Motor neuron (in vitro differentiated cells): Measurements from ENCODE around the gene NPLOC4. TPM values are rescaled to one million over a fixed set of nuclear protein-coding genes. Genes with fewer than 3 reads are reported as not detected.

Experiments
- ATAC-seq, 8 experiments: fragments of 200-7000 bp; cut with Tn5 transposase; replicated peaks in 6 of 8; 2 replicates each; pipeline ENCODE4 v1.8.0; 2021; ENCODE audit warnings: mild to moderate bottlenecking in 8 of 8, moderate library complexity in 8 of 8
- H3K27ac ChIP-seq, 2 donors: fragments of 250-450 bp; sonication (Bioruptor Pico); 2 replicates each; pipeline ENCODE4 v1.9.0; 2021; ENCODE audit warnings: antibody characterized with exemption in 2 of 2, mild to moderate bottlenecking in 2 of 2, moderate library complexity in 1 of 2
- H3K4me1 ChIP-seq, 2 donors: fragments of 250-450 bp; sonication (Bioruptor Pico); replicated peaks in 1 of 2; 2 replicates each; pipeline ENCODE4 v1.6.1; 2021; ENCODE audit warnings: antibody characterized with exemption in 2 of 2, mild to moderate bottlenecking in 2 of 2, moderate library complexity in 1 of 2
- H3K4me3 ChIP-seq, 5 donors: fragments of 250-450 bp; sonication (Bioruptor Pico); 2 replicates each; pipeline ENCODE4 v1.9.0; 2021; ENCODE audit warnings: antibody characterized with exemption in 5 of 5, mild to moderate bottlenecking in 5 of 5, moderate library complexity in 4 of 5
- WGBS, 10 experiments: fragments of 450-650 bp; shearing (Covaris generic); methylation state at CpG; one replicate each; pipeline ENCODE4 v1.0.0; 2022; 5-methylcytosine and 5-hydroxymethylcytosine counted together
- in situ Hi-C, 9 experiments: fragments of 400-800 bp; cut with MboI; loops; one replicate each; pipeline ENCODE4 v1.15.0; 2021; ENCODE audit warnings: low sequenced_read_pairs in 9 of 9, low pct_unique_long_range_greater_than_20kb in 2 of 9; ENCODE audit not compliant: unreplicated experiment in 9 of 9
- total RNA-seq, 8 experiments: library from RNA; unstranded; fragments of 300-600 nt; gene quantifications; 2 replicates each; pipeline versions ENCODE4 v1.2.3 to v1.2.4, GENCODE V29; 2022

NPLOC4 gene
- total RNA-seq, 8 experiments from 2014 or later: 19.3 to 78.3 (median 41.8) TPM

DNA sequence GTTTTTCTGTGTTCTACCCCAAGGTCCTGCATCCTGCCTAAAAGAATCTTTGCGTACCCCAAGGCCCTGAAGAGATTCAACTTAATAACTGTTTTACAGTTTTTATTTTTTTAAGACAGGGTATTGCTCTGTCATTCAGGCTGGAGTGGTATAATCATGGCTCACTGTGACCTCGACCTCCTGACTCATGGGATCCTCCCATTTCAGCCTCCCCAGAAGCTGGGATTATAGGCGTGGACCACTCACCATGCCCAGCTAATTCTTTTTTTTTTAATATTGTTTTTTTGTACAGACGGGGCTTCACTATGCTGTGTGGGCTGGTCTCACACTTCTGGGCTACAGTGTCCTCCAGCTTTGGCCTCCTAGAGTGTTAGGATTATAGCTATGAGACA lies 75.4 kb downstream of the NPLOC4 start:
- in situ Hi-C loops: no loop called here
- 55 to 100% (median 92%) methylated on average over 1 to 4 of the region's 4 CpGs; no CpG with 5 or more reads in 1 of the 10 experiments for WGBS, 10 experiments
- no peak overlapping the region for H3K4me3 ChIP-seq
- no peaks in the 10 kb centered on the region for H3K4me1 ChIP-seq
- ATAC-seq: peak in 1 of 8 experiments; percentile 30
- H3K27ac ChIP-seq: no peak overlapping the region

- H3K27ac ChIP-seq: no peak overlapping the region
- peak in 6 of 8 experiments; percentile 45 to 75 (median 66) for ATAC-seq
- no peak overlapping the region for H3K4me3 ChIP-seq
- peaks cover 4 to 5% of the 10 kb centered on the region in 2 donors for H3K4me1 ChIP-seq
- in situ Hi-C loops: no loop called here
- whole genome bisulfite sequencing, 10 experiments: 84 to 89% (median 87%) methylated on average over 4 to 11 of the region's 27 CpGs; no CpG with 5 or more reads in 6 of the 10 experiments
Measured at GRCh38 chr17:81558941-81559806, 77.7 kb downstream of the NPLOC4 start.

- H3K27ac ChIP-seq: no peak overlapping the region
- in situ Hi-C loops: no loop called here
- ATAC-seq: no peak
- peaks cover 13 to 14% of the 10 kb centered on the region in 2 donors for H3K4me1 ChIP-seq
- WGBS, 10 experiments: 95% methylated on average over 11 of the region's 12 CpGs; no CpG with 5 or more reads in 9 of the 10 experiments
- H3K4me3 ChIP-seq: no peak overlapping the region
Measured at GRCh38 chr17:81558115-81558468, 78.8 kb downstream of the NPLOC4 start.

GRCh38 chr17:81557276-81558114 lies 79.4 kb downstream of the NPLOC4 start:
- no peak overlapping the region for H3K4me3 ChIP-seq
- H3K4me1 ChIP-seq: peaks cover 13 to 14% of the 10 kb centered on the region in 2 donors
- 87 to 100% (median 95%) methylated on average over 1 to 13 of the region's 21 CpGs; no CpG with 5 or more reads in 1 of the 10 experiments for WGBS, 10 experiments
- ATAC-seq: no peak
- in situ Hi-C loops: no loop called here
- H3K27ac ChIP-seq: no peak overlapping the region

GRCh38 chr17:81556863-81557262 lies 80.0 kb downstream of the NPLOC4 start:
- Histone ChIP-seq H3K4me1 (peaks cover 13 to 14% of the 10 kb centered on the region in 2 donors), H3K4me3 (no peak overlapping the region), H3K27ac (no peak overlapping the region)
- no peak for ATAC-seq
- WGBS, 10 experiments: 89 to 100% (median 97%) methylated on average over 1 to 6 of the region's 6 CpGs; no CpG with 5 or more reads in 7 of the 10 experiments
- in situ Hi-C loops: no loop called here

GRCh38 chr17:81556175-81556691 lies 80.7 kb downstream of the NPLOC4 start:
- ATAC-seq: no peak
- in situ Hi-C loops: no loop called here
- Histone ChIP-seq H3K27ac (no peak overlapping the region), H3K4me1 (peaks cover 13 to 16% of the 10 kb centered on the region in 2 donors), H3K4me3 (no peak overlapping the region)
- WGBS, 10 experiments: 100% methylated on average over 1 to 5 of the region's 9 CpGs; no CpG with 5 or more reads in 7 of the 10 experiments

GRCh38 chr17:81553616-81554181 lies 83.2 kb downstream of the NPLOC4 start:
- Histone ChIP-seq H3K4me1 (peaks cover 19 to 23% of the 10 kb centered on the region in 2 donors), H3K4me3 (peak overlapping the region; percentile 71 to 100 (median 92)), H3K27ac (peak overlapping the region; percentile 88 to 94)
- in situ Hi-C loops: no loop called here
- peak; percentile 8 to 67 (median 43) for ATAC-seq
- 9 to 93% (median 28%) methylated on average over 2 to 12 of the region's 24 CpGs; no CpG with 5 or more reads in 2 of the 10 experiments for WGBS, 10 experiments

DNA sequence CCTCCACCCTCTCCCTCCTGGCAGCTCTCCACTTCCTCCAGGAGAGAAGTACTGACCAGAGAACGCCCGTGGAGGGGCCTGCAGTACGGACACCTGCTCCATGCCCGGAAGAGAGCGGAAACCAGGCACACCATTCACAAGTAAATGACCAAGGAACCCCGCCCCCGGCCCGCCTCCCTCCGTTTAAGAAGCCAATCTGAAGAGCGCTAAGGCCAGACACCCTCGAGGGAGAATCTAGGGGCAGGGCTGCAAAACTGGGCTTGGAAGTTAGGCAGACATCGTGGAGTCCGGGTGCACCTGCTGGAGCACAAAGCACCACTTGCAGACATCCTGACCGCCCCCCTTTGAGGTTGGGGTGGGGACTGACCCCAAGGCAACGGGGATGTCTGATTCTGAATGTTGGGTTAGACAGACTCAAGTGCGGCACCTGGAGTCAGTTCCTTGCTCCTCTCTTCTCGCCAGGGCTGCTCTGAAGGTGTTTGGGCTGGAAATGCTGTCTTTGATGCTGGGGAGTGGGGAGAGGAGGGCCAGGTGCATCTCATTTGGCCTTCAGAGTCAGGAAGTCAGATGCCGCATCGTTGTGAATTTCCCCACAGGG lies 83.8 kb downstream of the NPLOC4 start:
- in situ Hi-C loops: no loop called here

GRCh38 chr17:81552244-81553017 lies 84.5 kb downstream of the NPLOC4 start, which contains the start of gene FAAP100:
FAAP100 (minus strand) TSS chr17:81552353; CDS start chr17:81552330, 23 bp downstream.
- in situ Hi-C loops: no loop called here
- Histone ChIP-seq H3K27ac (peak within 1 kb of the TSS; percentile 88 to 94), H3K4me3 (peak within 1 kb of the TSS; percentile 71 to 100 (median 92)), H3K4me1 (peaks cover 19 to 23% of the 10 kb centered on the region in 2 donors)
- peak; percentile 59 to 69 (median 60) for ATAC-seq
- 0% methylated on average over 6 to 12 of the region's 85 CpGs; no CpG with 5 or more reads in 7 of the 10 experiments for WGBS, 10 experiments

More for the DNA sequence above, 83.8 kb downstream of the NPLOC4 start:
- 0 to 17% (median 4%) methylated on average over 1 to 11 of the region's 19 CpGs; no CpG with 5 or more reads in 4 of the 10 experiments for WGBS, 10 experiments
- peaks cover 19 to 23% of the 10 kb centered on the region in 2 donors for H3K4me1 ChIP-seq
- peak overlapping the region; percentile 88 to 94 for H3K27ac ChIP-seq
- peak overlapping the region; percentile 71 to 100 (median 92) for H3K4me3 ChIP-seq
- ATAC-seq: peak; percentile 5 to 77 (median 38)

GRCh38 chr17:81551458-81552243 lies 85.3 kb downstream of the NPLOC4 start:
- ATAC-seq: peak; percentile 1 to 14 (median 2)
- in situ Hi-C loops: no loop called here
- Histone ChIP-seq H3K4me1 (peaks cover 19 to 23% of the 10 kb centered on the region in 2 donors), H3K27ac (peak overlapping the region; percentile 88 to 94), H3K4me3 (peak overlapping the region; percentile 71 to 100 (median 92))
- 0 to 6% (median 0%) methylated on average over 1 to 13 of the region's 69 CpGs; no CpG with 5 or more reads in 2 of the 10 experiments for WGBS, 10 experiments
